ENCODE results near the gene HERC3.
A peak's percentile ranks its signal among the peaks of the same experiment; 100 is the strongest.

Gene HERC3

GRCh38 chr4:88659055-88659889 lies 67.0 kb downstream of the HERC3 start:
- DNase-seq (ENCODE audit: low read depth, low spot score) = no peak

- DNase-seq (ENCODE audit: low read depth, low spot score) = no peak
Measured at GRCh38 chr4:88659890-88660208, 67.6 kb downstream of the HERC3 start.

GRCh38 chr4:88660446-88661294 lies 68.4 kb downstream of the HERC3 start:
- DNase-seq (ENCODE audit: low read depth, low spot score) = no peak

GRCh38 chr4:88661739-88662138 lies 69.5 kb downstream of the HERC3 start:
- no peak for DNase-seq (ENCODE audit: low read depth, low spot score)

- no peak for DNase-seq (ENCODE audit: low read depth, low spot score)
Measured at GRCh38 chr4:88672987-88673386, 80.7 kb downstream of the HERC3 start.

GRCh38 chr4:88673886-88674285 lies 81.6 kb downstream of the HERC3 start:
- no peak for DNase-seq (ENCODE audit: low read depth, low spot score)

- DNase-seq (ENCODE audit: low read depth, low spot score) = no peak
Measured at GRCh38 chr4:88674565-88674964, 82.3 kb downstream of the HERC3 start.

GRCh38 chr4:88674979-88675378 lies 82.7 kb downstream of the HERC3 start:
- DNase-seq (ENCODE audit: low read depth, low spot score) = no peak

GRCh38 chr4:88675543-88675942 lies 83.3 kb downstream of the HERC3 start:
- no peak for DNase-seq (ENCODE audit: low read depth, low spot score)

- no peak for DNase-seq (ENCODE audit: low read depth, low spot score)
Measured at GRCh38 chr4:88681209-88681608, 88.9 kb downstream of the HERC3 start.

GRCh38 chr4:88690355-88690754 lies 98.1 kb downstream of the HERC3 start:
- DNase-seq (ENCODE audit: low read depth, low spot score) = no peak

- DNase-seq (ENCODE audit: low read depth, low spot score) = no peak
Measured at GRCh38 chr4:88693792-88694191, 101.5 kb downstream of the HERC3 start.

- DNase-seq (ENCODE audit: low read depth, low spot score) = no peak
Measured at GRCh38 chr4:88696630-88697029, 104.3 kb downstream of the HERC3 start.

- no peak for DNase-seq (ENCODE audit: low read depth, low spot score)
Measured at GRCh38 chr4:88697141-88697540, 104.9 kb downstream of the HERC3 start.

GRCh38 chr4:88697588-88698329 lies 105.5 kb downstream of the HERC3 start, which contains the start of gene NAP1L5:
TSS of gene NAP1L5 (minus strand) at chr4:88697829. CDS start at chr4:88697754, 75 bp downstream.
- peak; percentile 26 for DNase-seq (ENCODE audit: low read depth, low spot score)

- DNase-seq (ENCODE audit: low read depth, low spot score) = no peak
Measured at GRCh38 chr4:88698519-88698918, 106.2 kb downstream of the HERC3 start.

- DNase-seq (ENCODE audit: low read depth, low spot score) = no peak
Measured at GRCh38 chr4:88702782-88703181, 110.5 kb downstream of the HERC3 start.

- no peak for DNase-seq (ENCODE audit: low read depth, low spot score)
Measured at GRCh38 chr4:88705223-88705622, 112.9 kb downstream of the HERC3 start.

GRCh38 chr4:88705805-88706492 lies 113.7 kb downstream of the HERC3 start:
- DNase-seq (ENCODE audit: low read depth, low spot score) = no peak

GRCh38 chr4:88706574-88706973 lies 114.3 kb downstream of the HERC3 start:
- DNase-seq (ENCODE audit: low read depth, low spot score) = peak; percentile 35

- DNase-seq (ENCODE audit: low read depth, low spot score) = no peak
Measured at GRCh38 chr4:88709989-88710388, 117.7 kb downstream of the HERC3 start.

All from smooth muscle cell of the brain vasculature (primary cell).